CD4-positive, alpha-beta T cell treated with Interleukin-2 at 100 ng/mL for 4 hours (primary cell): ENCODE results near the gene CACNA2D3.

Experiments
- DNase-seq: peaks from one replicate; pipeline ENCODE4 v3.0.0-alpha.2; 2020; ENCODE audit warnings: low spot score

CACNA2D3 gene

DNA sequence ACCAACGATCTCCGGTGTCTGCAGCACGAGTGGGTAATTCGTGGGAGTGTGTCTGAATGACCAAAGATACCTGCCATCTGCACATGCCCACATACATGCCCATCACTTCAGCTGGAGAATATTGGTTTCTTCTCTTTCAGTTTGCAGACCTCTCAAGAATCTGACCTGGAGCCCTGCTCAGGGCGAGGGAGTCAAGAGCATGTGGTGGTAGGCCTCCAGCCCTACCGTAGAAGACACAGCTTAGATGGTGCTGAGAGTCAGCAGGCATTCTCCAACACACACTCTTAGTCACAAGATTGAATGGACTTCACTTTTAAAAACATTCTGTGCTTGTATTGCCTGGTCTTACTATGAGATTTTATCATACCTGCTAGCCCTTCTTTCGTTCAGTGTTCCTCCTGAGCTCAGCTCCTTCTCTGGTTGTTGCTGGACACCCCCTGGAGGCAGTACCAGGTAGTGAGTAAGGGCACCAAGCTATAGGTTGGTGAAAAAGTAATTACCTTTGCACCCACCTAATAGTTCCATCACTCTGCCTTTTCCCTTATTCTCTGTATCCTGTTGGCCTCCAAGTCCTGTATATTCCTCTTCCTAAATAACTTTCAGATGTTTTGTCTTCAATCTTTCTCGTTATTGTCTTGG is 252.0 kb downstream of the CACNA2D3 start:
- no peak for DNase-seq

- no peak for DNase-seq
Measured at GRCh38 chr3:54376142-54376807, 253.9 kb downstream of the CACNA2D3 start.

GRCh38 chr3:54376939-54377578 is 254.7 kb downstream of the CACNA2D3 start:
- DNase-seq: no peak

GRCh38 chr3:54378184-54378583 is 255.8 kb downstream of the CACNA2D3 start:
- no peak for DNase-seq

- no peak for DNase-seq
Measured at GRCh38 chr3:54384279-54384678, 261.9 kb downstream of the CACNA2D3 start.

DNA sequence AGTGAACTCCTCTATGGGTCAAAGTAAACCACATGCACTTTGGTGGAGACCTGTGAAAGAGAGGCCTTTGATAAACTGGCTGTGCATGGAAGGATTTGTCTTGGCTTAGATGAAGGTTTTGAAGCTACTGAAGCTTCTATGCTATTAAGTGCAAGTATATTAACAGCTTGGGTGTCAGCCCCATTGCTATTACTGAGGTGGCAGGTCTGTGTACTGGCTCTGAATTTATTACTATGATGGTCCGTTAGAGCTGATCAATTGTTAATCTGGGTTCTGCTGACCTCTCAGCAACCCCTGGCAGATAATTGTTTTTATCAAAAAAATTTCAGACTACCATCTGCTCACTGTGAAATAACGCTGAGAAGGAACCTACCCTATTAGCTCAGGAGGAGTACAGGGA is 268.2 kb downstream of the CACNA2D3 start:
- DNase-seq: no peak

DNA sequence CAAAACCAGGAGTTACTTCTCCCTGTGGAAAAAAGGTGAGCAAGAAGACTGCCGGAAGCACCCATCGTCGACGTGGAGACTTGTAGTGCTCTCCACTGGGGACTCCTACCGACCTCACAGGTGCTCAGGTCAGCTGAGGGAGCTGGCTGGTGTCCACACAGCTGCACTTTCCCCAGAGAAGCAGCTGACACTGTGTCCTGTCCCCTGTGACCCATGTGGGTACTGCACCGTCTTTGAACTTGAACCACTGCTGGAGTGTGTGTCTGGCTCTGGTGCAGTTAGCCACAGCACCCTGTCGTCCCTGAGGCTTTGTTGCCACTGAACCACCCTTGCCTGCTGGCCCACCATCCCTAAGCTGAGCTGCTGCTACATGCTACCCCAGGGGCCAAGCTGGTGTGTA is 270.8 kb downstream of the CACNA2D3 start:
- no peak for DNase-seq

DNA sequence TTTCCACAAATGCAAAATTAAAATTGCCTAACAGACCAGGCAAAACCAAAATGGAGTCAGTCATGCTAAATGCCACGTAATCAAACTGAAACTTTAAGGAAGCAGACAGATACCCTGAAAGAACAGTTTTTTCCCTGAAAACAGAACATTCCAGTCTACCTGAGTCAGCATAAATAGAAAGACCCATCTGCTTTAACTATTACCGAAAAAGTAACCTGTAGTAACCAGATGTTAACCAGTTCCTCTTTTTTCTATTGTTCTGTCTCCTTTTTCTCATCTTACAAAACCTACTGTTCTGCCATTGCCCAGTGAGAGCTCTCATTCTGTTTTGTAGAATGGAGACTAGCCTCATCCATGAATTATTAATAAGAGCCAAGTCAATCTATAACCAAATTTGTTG is 286.0 kb downstream of the CACNA2D3 start:
- DNase-seq: no peak

DNA sequence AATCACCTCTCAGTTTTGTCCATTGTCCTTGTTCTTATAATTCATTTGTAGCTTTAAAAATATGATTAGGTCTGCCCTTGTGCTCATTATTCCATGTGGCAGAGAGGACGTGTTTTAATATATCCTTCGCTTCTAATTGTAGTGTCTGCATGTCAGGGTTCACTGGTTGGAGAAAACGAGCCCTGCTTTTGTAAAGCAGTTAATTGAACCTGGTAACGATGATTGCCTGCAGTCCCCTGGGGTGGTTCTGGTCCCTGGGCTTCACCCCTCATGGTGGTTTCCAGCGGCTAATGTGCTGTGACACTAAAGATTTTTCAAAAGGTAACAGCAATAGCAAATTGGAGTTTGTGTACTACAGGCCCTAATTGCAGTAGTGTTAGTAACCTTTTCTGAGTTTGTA is 299.6 kb downstream of the CACNA2D3 start:
- DNase-seq: no peak

DNA sequence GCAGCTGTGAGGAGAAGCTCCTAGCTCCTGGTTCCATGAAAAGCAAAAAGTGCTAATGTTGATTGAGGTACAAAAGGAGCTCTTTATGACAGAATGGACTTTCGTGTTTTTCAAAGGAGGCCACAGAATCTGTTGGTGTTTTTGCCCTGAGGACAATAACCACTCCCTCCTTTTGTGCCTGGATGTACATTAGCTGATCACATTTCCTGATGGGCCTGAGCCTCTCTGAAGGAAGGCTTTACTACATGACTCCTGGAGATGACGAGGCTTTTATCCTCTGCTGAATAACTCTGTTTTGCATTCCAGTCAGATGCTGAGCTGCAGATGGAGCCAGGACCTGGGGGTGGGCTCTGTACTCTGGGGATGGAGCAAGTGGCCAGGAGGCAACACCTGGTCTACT is 301.9 kb downstream of the CACNA2D3 start:
- DNase-seq: no peak

DNA sequence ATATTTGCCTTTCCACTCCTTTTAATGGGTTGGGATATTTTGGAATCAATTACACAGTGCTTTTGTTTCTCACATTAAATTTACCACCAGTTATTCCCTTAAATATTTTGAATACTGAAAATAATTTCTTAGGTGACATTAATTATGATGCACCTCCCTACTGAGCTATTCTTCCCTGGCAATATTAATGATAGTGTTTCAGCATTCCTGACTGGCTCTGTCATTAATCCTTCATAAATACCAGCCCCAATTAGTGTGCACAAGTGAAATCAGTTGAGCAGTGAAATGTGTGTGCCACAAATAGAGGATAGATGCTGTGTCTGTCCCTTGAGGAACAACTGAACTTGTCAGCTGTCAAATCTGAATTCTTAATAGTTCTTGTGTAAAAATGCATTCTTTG is 304.0 kb downstream of the CACNA2D3 start:
- DNase-seq: no peak

DNA sequence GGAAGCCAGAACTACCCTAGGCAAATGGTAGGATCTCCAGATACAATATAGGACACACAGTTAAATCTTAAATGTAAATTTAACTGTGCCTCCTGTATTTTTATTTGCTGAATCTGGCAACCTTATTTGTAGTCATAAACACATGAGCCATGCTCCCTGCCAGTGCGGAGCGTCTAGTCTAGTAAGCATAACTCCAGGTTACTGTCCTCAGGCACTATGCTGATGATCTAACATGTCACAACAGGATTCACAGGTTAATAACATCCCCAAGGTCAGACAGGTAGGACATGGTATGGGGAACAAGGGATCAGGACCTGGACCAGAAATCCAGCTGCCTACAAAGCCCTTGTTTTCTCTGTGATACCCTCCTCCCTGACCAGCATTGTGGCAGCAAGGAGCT is 305.1 kb downstream of the CACNA2D3 start:
- DNase-seq: no peak

GRCh38 chr3:54427941-54428871 is 305.9 kb downstream of the CACNA2D3 start:
- DNase-seq: peak; percentile 15

DNA sequence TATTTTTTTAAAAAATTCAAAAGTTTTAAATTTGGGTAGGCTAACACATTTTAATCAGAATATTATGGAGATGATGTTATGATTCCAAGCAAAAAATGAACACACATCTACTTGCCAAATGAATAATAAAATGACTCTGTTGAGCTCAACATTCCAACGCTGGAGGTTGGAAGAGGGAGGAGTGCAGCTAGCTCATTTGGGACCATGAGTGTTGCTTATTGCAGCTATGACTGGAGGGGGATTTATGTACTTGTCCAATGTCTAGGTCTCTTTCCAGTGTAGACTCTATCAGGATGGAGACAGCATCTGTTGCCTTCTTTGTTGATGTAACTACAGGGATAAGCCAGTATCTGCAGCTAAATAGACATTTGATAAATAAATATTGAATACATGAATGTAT is 310.6 kb downstream of the CACNA2D3 start:
- no peak for DNase-seq

DNA sequence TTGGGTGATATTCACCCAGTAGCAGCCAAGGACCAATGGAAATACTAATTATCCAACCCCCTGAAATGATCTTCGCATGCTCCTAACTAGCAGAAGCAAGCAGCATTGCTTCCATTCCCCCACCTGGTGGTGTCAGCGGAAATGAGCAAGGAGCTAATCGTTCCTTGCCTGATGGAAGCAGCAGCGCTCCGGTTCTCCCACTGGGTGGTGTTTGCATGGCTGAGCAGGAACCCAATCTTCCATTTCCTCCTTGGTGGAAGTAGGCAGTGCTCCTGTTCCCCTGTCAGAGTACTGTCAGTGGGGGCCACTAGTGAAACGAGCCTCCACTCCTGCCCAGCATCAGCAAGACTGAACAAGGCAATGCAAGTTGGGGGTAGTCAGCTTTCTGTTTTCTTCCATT is 311.5 kb downstream of the CACNA2D3 start:
- no peak for DNase-seq

GRCh38 chr3:54434756-54435155 is 312.4 kb downstream of the CACNA2D3 start:
- no peak for DNase-seq

GRCh38 chr3:54437271-54437670 is 314.9 kb downstream of the CACNA2D3 start:
- no peak for DNase-seq

DNA sequence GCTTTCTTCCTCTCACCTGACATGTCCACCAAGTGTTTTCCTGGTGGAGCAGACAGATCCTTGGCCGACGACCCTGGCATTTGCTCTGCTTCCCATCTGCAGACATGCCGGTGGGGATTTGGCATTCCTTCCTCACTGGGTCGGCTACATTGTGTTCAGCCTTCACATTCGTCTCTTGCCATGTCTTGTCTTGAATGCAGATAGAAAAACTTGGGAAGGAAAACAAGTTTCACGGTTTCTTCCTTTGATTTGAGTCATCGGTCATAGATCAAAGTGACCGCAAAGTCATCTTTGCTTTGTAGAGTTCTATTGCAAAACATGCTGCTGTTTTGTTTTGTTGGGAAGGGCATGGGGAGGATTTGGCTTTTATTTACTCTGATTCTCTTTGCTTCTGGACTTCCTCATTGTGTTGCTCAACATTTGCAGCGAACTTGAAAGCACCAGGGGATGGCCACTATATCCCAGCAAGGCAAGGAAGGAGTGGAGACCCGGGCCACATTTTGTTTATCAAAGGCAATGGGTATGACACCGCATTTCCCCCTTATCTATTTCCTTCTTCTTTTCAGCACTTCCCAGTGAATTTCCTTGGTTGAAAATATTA is 321.3 kb downstream of the CACNA2D3 start:
- no peak for DNase-seq

GRCh38 chr3:54445630-54446029 is 323.3 kb downstream of the CACNA2D3 start:
- no peak for DNase-seq

- no peak for DNase-seq
Measured at GRCh38 chr3:54447427-54447826, 325.1 kb downstream of the CACNA2D3 start.

- DNase-seq: no peak
Measured at GRCh38 chr3:54454806-54455205, 332.5 kb downstream of the CACNA2D3 start.

DNA sequence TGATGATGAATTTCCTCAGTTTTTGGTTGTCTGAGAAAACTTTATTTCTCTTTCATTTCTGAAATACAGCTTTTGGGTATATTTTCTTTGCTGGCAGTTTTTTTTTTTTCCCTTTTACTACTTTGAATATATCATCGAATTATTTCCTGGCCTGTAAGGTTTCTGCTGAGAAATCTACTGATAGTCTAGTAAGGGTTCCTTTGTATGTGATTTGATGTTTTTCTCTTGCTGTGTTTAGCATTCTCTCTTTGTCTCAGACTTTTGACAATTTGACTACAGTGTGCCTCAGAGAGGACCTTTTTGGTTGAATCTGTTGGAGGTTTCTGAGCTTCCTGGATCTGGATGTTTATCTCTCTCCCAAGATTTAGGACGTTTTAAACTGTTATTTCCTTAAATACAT is 336.0 kb downstream of the CACNA2D3 start:
- no peak for DNase-seq
